Measurements from ENCODE around the gene HOMER3. TPM values are rescaled to one million over a fixed set of nuclear protein-coding genes. Genes with fewer than 3 reads are reported as not detected.

The HOMER3 gene
- total and polyA plus RNA-seq, 9 of the 15 experiments (the other 6 are each of a cell fraction or from before 2014, with no cell fraction given): 1.3 to 5.1 (median 3.7) TPM; not detected in 2

DNA sequence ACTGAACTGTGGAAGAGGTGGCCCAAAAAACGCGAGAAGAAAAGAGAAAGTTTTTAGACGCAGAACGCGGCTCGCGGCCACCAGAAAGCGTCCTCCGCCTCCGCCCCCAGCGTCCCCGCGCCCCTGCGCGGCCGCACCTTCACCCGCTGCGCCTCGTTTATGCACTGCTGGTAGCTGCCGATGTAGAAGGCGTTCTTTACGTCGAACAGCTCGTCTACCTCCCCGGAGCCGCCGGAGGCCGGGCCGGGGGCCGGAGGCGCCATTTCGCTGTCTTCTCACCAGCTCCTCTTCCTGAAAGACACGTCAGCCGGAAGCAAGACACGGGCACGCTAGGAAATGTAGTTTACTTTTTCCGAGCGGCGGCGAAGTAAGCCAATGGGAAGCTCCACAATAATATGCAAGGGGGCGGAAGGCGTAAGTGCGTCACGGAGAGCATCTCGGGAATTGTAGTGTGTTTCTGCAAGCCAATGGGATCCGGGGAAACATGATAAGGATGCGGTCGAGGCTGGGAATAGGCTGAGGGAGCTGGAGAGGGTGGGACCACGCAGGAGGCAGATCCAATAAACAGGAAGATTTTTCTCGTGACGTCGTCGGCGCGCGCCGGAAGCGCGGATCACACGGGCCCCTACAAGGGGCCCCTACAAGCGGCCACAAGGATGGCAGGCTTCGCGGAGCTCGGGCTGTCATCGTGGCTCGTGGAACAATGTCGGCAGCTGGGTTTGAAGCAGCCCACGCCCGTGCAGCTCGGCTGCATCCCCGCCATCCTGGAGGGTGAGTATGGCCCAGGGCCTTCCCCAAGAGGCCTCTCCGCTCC, 21.7 kb downstream of the HOMER3 start, which contains the start of the genes COPE and DDX49 (continued):
- TF ChIP-seq CHD1 (IDR thresholded peaks at IDR 0.05; ENCODE audit: low read length) (peak; percentile 38), ELF2 (CRISPR knock-in tag; IDR thresholded peaks at IDR 0.05) (peak; percentile 99), RBM25 (IDR thresholded peaks at IDR 0.05; ENCODE audit: low read depth, low read length, severe bottlenecking) (peak; percentile 82), ZNF766 (CRISPR knock-in tag; conservative IDR thresholded peaks at IDR 0.05) (no peak; the same call in 1 of the 2 replicates), NCOA4 (IDR thresholded peaks at IDR 0.05; ENCODE audit: partially characterized antibody) (no peak), POLR2H (tag; IDR thresholded peaks at IDR 0.05; ENCODE audit: low read depth) (peak; percentile 93), GABPB1 (CRISPR knock-in tag; IDR thresholded peaks at IDR 0.05) (peak; percentile 98), MBD2 (IDR thresholded peaks at IDR 0.05; ENCODE audit: borderline replicate concordance, low read depth) (peak; percentile 100), ILF3 (IDR thresholded peaks at IDR 0.05; ENCODE audit: borderline replicate concordance) (no peak), ZNF354B (CRISPR knock-in tag; IDR thresholded peaks at IDR 0.05) (no peak), BMI1 (IDR thresholded peaks at IDR 0.05; ENCODE audit: low read length) (no peak), GTF2E2 (tag; IDR thresholded peaks at IDR 0.05) (peak; percentile 85; the same call in 1 of the 2 replicates), PPARD (CRISPR knock-in tag; IDR thresholded peaks at IDR 0.05) (no peak), KDM4B (IDR thresholded peaks at IDR 0.05; ENCODE audit: borderline replicate concordance in 2 of 2, low read depth in 1 of 2) (peak in 1 of 2 experiments; percentile 44; a peak in 1 of 4 replicates), SMAD2 (IDR thresholded peaks at IDR 0.05; ENCODE audit: low read depth, low read length) (no peak), ZNF212 (CRISPR knock-in tag; IDR thresholded peaks at IDR 0.05) (no peak), TCFL5 (CRISPR knock-in tag; conservative IDR thresholded peaks at IDR 0.05) (no peak), ESRRA (IDR thresholded peaks at IDR 0.05; ENCODE audit: borderline replicate concordance, low read depth) (peak; percentile 63), ARNT (IDR thresholded peaks at IDR 0.05) (no peak), NR2C1 (IDR thresholded peaks at IDR 0.05) (peak; percentile 73), NR2C1 (tag; IDR thresholded peaks at IDR 0.05) (peak; percentile 67)
- TF ChIP-seq, protein P1, sequence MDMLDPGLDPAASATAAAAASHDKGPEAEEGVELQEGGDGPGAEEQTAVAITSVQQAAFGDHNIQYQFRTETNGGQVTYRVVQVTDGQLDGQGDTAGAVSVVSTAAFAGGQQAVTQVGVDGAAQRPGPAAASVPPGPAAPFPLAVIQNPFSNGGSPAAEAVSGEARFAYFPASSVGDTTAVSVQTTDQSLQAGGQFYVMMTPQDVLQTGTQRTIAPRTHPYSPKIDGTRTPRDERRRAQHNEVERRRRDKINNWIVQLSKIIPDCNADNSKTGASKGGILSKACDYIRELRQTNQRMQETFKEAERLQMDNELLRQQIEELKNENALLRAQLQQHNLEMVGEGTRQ (CRISPR knock-in tag; IDR thresholded peaks at IDR 0.05): no peak
- TF ChIP-seq, protein P2, sequence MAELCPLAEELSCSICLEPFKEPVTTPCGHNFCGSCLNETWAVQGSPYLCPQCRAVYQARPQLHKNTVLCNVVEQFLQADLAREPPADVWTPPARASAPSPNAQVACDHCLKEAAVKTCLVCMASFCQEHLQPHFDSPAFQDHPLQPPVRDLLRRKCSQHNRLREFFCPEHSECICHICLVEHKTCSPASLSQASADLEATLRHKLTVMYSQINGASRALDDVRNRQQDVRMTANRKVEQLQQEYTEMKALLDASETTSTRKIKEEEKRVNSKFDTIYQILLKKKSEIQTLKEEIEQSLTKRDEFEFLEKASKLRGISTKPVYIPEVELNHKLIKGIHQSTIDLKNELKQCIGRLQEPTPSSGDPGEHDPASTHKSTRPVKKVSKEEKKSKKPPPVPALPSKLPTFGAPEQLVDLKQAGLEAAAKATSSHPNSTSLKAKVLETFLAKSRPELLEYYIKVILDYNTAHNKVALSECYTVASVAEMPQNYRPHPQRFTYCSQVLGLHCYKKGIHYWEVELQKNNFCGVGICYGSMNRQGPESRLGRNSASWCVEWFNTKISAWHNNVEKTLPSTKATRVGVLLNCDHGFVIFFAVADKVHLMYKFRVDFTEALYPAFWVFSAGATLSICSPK (IDR thresholded peaks at IDR 0.05; ENCODE audit: borderline replicate concordance): 0 out of 2 replicates have a peak, but pooled peaks have one; percentile 61
- TF ChIP-seq, protein P3, sequence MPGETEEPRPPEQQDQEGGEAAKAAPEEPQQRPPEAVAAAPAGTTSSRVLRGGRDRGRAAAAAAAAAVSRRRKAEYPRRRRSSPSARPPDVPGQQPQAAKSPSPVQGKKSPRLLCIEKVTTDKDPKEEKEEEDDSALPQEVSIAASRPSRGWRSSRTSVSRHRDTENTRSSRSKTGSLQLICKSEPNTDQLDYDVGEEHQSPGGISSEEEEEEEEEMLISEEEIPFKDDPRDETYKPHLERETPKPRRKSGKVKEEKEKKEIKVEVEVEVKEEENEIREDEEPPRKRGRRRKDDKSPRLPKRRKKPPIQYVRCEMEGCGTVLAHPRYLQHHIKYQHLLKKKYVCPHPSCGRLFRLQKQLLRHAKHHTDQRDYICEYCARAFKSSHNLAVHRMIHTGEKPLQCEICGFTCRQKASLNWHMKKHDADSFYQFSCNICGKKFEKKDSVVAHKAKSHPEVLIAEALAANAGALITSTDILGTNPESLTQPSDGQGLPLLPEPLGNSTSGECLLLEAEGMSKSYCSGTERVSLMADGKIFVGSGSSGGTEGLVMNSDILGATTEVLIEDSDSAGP (CRISPR knock-in tag; IDR thresholded peaks at IDR 0.05): no peak
- TF ChIP-seq, protein P4, sequence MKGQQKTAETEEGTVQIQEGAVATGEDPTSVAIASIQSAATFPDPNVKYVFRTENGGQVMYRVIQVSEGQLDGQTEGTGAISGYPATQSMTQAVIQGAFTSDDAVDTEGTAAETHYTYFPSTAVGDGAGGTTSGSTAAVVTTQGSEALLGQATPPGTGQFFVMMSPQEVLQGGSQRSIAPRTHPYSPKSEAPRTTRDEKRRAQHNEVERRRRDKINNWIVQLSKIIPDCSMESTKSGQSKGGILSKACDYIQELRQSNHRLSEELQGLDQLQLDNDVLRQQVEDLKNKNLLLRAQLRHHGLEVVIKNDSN (CRISPR knock-in tag; IDR thresholded peaks at IDR 0.05): no peak; the same call in 1 of the 2 replicates
